GM19463 (cell line): Measurements from ENCODE around the gene PRRG2.
A peak's percentile ranks its signal among the peaks of the same experiment; 100 is the strongest.

Source experiments
- ATAC-seq: cut with Tn5 transposase; IDR thresholded peaks from one replicate; pipeline ENCODE4 v1.9.1; 2021; ENCODE audit warnings: mild to moderate bottlenecking, moderate library complexity; ENCODE audit not compliant: unreplicated experiment

Gene PRRG2

DNA sequence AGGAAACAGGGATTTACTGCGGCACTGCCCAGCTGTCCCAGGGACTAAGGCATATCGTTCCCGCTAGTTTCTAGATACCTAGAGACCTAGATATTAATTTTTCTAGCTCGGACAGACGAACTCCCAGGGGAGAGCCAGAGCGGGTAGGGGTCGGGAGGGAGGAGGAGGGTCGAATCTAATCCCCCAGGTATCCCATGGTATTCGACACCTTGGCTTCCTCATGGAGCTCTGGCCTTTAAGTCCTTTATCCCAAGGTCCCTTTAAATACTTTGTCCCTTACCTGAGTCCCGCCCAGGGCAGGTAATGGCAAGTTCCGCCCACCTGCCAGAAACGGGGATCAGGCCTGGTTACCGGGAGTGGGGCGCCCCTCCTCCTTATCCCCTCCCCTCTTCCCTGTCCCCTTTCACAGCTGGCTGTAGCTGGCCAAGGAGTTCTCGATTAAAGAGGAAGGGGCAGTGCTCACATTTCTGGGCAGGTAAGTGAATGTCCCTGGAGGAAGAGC lies at the start of gene PRRG2:
PRRG2 (plus strand) TSS at position 310 of the 502 bp plus-strand sequence. CDS start 1,904 bp downstream, outside the sequence.
- no peak for ATAC-seq

GRCh38 chr19:49533551-49534488 lies 47.3 kb upstream of the PRRG2 start:
- ATAC-seq: peak; percentile 80

DNA sequence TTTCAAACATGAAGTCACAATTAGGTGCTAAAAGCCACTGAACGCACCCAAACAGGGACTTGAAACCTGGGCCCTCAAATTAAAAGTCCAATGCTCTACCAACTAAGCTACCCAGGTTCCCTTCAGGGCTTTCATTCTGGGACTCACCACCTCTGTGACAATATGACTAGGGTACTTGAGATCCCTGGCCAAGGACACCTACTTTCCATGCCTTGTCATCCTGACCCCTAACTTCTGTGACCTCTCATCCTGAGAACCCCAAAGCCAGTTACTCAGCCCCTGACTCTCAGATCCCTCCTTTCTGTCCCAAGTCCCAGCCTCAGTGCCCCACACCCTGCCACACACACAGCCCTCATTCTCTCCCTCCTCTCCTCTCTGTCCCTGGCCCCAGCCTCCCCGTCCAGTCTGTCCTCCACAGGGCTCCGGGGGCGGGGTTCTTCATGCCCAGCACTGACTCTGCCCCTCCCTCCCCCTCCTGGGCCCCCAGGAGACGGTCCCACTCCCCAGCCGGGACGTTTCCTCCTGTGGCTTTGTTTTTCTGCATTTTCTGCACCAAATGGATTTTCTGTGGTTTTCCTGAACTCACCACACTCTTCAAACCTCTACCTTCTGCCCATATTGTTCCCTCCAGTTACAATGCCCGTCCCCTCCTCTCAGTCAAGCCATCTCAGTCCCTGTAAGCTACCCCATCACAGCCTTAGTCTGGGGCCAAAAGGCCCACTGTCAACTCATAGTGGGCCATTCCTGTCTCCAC lies 46.3 kb upstream of the PRRG2 start:
- no peak for ATAC-seq

DNA sequence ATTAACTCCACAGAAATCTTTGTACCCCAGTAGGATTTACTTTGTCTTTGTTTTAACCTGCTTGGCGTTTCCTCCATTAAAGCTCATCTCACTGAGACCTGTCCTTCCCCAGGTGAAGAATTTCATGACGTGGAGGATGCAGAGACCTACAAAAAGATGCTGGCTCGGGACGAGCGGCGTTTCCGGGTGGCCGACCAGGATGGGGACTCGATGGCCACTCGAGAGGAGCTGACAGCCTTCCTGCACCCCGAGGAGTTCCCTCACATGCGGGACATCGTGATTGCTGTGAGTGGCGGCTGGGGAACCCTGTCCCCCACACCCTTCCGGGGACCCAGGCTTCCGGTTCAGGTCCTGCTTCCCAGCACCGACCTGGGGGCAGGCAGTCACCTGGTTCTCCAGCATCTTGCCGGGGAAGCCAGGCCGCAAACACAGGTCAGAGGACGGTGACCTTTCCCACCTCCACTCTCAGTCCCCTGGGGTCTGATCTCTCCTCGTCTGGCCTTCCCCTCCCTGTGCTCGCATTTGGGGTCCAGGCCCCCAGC lies 44.1 kb upstream of the PRRG2 start:
- no peak for ATAC-seq

- ATAC-seq: no peak
Measured at GRCh38 chr19:49538643-49539042, 42.5 kb upstream of the PRRG2 start.

- ATAC-seq: no peak
Measured at GRCh38 chr19:49539192-49539952, 41.7 kb upstream of the PRRG2 start.

DNA sequence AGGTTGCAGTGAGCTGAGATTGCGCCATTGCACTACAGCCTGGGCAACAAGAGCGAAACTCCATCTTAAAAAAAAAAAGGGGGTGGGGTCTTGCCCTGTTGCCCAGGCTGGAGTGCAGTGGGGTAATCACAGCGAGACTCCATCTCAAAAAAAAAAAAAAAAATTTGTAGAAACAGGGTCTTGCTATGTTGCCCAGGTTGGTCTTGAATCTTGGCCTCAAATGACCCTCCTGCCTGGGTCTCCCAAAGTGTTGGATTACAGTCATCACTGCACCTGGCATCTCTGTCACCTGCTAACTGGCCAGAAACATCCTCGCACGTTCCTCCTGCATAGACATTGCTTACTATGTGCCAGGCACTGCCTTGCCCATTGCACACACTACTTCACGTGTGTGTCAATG lies 39.2 kb upstream of the PRRG2 start:
- no peak for ATAC-seq

DNA sequence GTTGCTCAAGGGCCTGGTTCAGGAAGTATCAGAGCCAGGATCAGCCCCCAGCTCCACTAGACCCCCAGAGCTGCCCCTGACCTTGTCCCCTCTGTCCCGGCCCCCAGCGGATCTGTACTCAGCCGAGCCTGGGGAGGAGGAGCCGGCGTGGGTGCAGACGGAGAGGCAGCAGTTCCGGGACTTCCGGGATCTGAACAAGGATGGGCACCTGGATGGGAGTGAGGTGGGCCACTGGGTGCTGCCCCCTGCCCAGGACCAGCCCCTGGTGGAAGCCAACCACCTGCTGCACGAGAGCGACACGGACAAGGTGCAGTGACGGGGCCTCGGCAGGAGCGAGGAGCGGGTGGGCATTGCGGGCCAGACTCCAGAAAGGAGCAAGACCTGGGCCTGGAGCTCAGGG lies 38.7 kb upstream of the PRRG2 start:
- ATAC-seq: no peak

DNA sequence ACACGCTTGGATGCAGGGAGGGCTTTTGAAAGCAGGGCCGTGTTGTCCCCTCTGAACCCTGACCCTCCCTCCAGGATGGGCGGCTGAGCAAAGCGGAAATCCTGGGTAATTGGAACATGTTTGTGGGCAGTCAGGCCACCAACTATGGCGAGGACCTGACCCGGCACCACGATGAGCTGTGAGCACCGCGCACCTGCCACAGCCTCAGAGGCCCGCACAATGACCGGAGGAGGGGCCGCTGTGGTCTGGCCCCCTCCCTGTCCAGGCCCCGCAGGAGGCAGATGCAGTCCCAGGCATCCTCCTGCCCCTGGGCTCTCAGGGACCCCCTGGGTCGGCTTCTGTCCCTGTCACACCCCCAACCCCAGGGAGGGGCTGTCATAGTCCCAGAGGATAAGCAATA lies 38.1 kb upstream of the PRRG2 start:
- ATAC-seq: no peak

GRCh38 chr19:49544154-49544553 lies 37.0 kb upstream of the PRRG2 start:
- no peak for ATAC-seq

GRCh38 chr19:49546825-49547565 lies 34.1 kb upstream of the PRRG2 start:
- no peak for ATAC-seq

GRCh38 chr19:49549045-49549444 lies 32.1 kb upstream of the PRRG2 start:
- ATAC-seq: no peak

GRCh38 chr19:49551531-49551930 lies 29.6 kb upstream of the PRRG2 start:
- no peak for ATAC-seq

DNA sequence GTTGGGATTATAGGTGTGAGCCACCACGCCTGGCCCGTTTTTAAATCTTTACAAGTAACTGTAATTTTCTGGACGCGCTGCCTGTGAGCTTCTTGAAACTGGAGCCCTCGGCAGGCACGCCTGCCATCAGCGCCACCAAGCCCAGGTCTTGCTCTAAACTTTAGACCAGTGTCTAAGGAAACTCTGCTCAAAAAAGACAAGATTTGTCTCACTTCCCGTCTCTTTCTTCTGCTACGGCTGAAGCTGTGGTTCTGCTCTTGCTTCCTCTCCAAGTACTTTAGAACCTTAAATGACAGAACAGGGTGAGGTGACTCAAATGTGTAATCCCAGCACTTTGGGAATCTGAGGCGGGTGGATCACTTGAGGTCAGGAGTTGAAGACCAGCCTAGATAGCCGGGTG lies 28.4 kb upstream of the PRRG2 start:
- ATAC-seq: no peak

DNA sequence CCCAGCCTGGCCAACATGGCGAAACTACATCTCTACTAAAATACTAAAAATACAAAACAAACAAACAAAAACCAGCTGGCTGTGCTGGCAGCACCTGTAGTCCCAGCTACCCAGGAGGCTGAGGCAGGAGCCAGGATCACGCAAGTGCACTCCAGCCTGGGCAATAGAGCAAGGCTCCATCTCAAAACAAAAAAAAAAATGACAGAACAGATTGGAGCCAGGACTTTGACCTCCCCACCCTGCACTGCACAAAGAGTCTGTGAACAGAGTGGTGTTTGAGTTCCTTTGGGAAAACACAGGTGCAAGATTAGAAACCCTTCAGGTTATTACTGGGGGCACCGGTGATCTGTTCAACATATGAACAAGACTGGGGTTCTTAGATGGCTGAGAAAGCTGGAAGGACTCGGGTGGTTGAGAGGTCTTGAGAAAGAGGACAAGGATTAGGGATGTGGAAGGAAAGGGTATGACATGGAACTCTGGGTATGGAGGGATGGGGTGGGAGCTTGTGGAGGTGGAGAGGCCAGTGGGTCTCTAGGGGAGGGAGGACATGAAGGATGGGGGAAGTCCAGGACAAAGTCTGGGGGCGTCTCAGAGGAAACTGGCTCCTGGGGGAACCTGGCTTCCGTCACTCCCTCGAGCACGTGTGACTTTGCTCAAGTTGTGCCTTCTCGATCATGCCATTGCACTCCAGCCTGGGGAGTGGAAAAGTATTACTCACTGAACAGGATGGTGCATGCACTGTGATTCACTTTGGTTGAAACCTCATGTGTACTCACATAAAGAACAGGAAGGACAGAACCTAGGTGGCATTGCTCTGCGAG lies 27.5 kb upstream of the PRRG2 start:
- ATAC-seq: no peak

DNA sequence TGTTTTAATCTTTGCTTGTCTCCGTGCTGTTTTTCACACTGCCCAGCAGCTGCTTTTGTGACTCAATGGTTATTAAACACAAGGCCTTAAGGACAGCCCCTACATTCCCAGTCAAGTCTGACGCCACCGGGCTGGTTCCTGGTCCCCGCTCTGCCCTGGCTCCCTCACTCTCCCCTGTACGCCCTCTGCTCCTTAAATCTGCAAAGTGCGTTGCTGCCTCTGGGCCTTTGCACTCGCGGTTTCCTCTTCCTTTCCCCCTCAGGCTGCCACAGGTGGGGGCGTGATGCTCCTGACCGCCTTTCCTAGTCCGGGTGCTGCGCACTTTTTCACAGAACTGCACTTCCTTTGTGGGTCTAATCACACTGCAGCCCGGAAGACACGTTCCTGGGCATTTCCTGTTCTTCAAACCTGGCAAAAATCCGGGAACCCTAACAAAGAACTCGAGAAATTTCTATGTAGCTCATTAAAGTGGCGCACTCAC lies 26.4 kb upstream of the PRRG2 start:
- no peak for ATAC-seq

DNA sequence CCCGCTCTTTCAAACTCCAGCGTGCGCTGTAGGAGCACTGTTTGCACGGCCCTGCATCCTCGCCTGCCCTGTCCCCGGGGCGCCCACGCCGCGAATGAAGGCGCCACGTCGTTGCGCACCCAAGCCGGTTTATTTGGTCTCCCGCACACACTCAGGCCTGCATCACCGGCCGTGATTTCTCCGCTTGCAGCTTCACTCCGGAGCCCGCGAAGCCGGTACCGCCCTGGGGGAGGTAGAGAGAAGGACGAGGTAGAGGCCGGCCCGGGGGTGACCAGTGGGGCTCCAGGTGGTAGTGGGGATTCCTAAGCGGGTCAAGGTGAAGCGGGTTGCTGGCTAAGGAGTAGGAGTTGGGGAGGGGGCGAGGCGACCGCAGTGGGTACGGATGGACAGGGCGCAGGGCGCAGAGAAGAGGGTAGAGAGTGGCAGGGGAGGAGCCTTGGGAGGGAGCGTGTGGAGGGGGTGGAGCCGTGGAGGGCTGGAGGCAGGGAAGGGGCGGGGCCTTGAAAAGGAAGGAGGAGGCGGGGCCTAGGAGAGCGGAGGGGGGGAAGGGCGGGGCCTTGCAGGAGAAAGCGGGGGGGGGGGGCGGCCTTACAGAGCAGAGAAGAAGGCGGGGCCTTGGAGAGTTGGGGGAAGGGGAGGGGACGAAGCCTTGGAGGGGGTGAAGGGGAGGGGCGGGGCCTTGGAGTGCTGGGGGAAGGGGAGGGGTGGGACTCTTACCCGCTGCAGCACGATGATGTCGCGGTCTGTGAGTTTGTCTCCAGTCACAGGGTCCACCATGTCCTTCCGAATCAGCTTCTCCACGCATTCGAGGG lies 25.3 kb upstream of the PRRG2 start:
- ATAC-seq: no peak
